NOMO-1 treated with DMSO at 0.1 percent for 48 hours (cell line): Measurements from ENCODE around the gene CHCHD1.
A peak's percentile ranks its signal among the peaks of the same experiment; 100 is the strongest.
"Not testable (repeated sequence)": the region's sequence is repeated elsewhere in the genome, so short reads cannot be mapped to it uniquely, and the experiment has no call there.

Experiments used
- DNase-seq: peaks from one replicate; lab custom pipeline; 2025; ENCODE audit not compliant: unreplicated experiment; lab: John Stamatoyannopoulos, UW

The CHCHD1 gene

GRCh38 chr10:73810358-73810734 lies 28.5 kb downstream of the CHCHD1 start:
- DNase-seq, result peak; percentile 39

- DNase-seq, result peak; percentile 39
Observed at GRCh38 chr10:73810735-73811465, 29.1 kb downstream of the CHCHD1 start.

DNA sequence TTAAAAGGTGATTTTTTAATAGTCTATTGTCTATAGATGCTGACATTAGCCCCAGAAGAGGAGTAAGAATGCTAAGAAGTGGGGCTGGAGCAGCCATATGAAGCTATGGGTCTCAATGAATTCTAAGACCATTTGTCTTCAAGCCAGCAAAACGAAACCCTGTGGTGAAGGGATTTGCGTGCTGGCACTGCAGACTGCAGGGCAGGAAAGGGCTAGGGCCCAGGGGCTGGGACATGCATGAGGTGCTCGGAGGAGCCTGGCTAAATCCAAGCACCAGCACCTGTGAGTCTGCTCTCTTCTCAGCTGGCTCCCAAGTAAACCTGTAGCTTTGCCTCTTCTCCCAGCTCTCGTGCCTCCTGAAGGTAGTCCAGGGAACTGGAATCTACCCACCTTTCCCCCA lies 30.8 kb downstream of the CHCHD1 start:
- DNase-seq, result no peak

GRCh38 chr10:73813333-73813732 lies 31.5 kb downstream of the CHCHD1 start:
- no peak for DNase-seq

- no peak for DNase-seq
Observed at GRCh38 chr10:73814276-73814895, 32.5 kb downstream of the CHCHD1 start.

DNA sequence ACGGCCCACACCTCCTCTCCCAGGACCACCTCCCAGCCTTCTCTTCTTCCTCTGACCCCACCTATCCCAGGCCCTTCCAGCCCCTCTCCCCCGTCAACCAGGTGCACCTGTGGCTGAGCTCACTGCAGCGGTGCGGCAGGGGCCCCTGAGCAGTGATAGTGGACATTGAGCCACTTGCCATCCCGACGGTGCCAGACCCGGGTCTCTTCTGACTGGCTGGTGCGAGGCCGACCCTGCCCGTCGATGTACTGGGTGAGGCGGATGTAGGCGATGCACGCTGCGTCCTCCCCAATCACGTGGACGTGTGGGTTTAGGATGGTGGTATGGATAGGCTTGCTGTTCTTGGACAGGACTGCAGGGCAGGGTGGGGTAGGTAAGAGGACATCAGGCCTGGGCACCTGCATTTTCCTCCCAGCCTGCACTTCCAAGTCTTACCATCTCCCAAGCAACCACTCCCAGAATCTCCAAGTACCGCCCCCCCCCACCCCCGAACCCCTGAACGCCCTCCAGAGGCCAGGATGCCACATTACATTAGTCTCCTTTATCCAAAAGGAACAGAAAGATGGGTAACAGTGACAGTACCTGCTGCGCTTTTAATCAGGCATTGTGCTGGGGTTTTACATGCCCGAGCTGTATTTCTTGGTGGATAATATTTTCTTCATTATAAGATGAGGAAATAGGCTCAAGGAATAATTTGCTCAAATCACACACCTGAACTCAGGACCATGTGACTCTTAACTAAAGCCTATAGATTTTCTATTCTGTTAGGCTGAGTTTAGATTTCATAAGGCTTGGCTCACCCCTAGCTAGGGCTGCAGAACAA lies 33.3 kb downstream of the CHCHD1 start:
- no peak for DNase-seq

DNA sequence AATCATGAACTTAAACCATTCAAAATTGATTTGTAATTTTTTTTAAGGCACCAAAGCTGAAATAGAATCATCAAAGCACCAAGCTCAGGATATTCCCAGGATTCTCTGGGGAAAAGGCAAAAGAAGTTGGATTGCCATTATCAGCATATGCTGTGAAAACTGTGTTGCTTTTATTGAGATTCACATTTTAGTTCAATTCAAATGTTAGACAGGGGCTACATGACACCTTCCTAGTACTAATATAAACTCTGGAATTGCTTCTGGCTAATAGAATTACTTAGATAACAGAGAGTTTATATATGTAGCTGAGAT lies 33.8 kb downstream of the CHCHD1 start:
- no peak for DNase-seq

DNA sequence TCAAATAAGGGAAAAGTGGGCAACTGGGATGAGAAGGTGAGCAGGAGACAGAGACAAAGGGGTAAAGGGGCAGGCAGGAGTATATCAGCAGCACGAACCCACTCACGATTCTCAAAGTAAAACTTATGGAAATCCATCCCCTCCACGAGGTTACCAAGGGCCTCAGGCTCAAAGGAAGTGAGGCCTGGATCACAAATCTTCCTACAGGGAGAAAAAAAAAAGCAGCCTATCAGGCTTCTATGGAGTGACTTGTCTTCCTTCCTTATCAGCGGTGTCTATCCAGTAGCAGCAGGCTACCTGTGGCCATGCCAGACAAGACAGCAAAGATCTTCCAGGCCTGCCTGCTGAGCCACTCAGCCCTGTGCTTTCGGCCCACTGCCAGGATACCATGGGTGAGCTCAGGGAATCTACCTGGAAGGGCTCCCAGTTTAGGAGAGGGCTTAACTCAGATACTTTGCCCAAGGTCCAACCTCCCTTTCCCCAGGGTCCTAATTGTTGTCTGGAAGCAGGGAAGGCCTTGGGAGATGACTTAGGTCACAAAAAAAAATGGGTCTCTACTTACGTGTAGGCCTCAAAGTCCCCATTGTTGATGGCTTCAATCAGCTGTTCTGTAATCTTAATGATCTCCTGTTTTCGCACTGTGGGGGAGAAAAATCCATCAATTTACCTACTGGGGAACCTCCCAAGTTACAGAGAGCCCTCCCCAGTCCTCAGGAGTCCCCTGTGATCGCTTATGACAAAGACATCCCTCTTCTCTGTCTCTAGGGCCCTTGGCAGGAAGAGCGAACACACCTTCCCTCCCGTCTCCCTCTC lies 35.3 kb downstream of the CHCHD1 start:
- DNase-seq, result no peak

GRCh38 chr10:73817826-73818225 lies 36.0 kb downstream of the CHCHD1 start:
- no peak for DNase-seq

DNA sequence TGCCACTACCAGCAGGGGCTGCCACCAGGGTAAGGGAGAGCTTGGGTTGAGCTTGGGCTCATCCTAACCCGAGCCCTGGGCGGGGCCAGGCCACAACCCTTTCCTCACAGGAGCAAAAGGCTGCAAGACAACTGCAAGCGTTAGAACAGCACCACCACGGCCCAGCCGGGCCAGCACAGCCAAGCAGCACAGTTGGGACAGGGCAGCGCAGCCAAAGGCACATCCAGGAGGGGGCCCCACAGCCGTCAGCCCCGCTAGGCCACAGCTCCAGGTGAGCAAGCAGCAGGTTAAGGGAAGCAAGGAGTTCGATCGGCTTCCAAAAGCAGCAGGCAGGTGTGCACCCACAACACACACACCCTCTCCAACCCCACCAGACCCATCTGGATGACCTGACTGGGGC lies 36.6 kb downstream of the CHCHD1 start:
- no peak for DNase-seq

DNA sequence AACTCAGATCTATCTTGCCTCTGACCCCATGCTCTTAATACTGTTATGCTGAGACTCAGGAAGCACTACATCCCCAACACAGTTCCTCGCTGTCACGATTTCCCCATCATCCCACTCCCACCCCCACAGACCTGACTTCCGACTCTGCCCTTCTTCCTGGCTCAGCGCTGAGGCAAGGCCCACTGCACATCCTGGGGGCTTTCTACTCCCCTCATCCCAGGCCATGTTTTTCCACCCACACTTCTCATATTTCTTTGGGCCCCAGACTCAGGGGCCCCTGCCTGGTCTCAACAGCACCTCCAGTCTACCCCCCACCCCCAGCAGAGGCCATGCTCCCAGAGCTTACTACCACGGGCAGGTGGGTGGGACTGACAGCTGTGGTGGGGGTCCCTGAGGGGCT lies 37.2 kb downstream of the CHCHD1 start:
- no peak for DNase-seq

DNA sequence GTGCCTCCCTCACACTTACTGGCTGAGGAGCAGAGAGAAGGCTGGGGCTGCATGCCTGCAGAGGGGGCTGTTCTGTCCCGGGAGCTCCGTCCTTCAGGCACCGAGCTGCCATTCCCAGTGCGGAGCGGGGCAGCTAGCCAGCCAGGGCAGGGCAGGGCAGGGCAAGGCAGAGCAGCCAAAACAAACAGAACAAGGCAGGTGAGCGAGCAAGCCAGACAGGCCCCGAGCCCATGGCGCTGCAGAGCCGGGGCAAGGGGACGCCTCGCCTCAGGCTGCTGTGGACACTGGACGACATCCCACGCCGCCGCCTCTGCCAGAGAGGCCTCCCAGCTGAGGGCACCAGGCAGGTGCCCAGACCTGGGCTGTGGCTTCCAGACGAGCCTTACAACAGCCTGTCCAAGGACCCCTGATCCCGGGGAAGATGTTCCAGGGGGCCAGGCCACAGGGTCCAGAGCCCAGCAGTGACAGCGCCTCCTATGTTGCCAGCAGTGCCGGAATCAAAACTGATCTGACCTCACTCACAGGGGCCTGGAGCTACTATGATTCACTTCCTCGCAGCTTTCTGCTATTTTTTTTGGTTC lies 37.8 kb downstream of the CHCHD1 start:
- no peak for DNase-seq

DNA sequence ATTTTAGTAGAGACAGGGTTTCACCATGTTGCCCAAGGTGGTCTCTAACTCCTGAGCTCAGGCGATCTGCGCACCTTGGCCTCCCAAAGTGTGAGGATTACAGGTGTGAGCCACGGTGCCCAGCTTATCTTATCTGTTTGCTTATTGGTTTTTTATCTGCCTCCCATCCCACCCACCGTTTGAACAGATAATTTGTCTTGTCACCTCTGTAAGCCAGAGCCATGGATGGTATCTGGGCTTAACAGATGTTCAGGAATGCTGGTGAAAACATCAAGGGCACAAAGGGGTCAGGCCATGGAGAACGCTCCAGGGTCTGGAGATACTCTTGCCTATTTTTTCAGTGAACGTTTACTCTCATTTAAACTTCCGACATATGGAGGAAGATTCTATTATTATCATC lies 41.5 kb downstream of the CHCHD1 start:
- no peak for DNase-seq

GRCh38 chr10:73824146-73824725 lies 42.4 kb downstream of the CHCHD1 start:
- DNase-seq, result no peak

- no peak for DNase-seq
Observed at GRCh38 chr10:73827346-73828089, 45.7 kb downstream of the CHCHD1 start.

- DNase-seq, result no peak
Observed at GRCh38 chr10:73828161-73828560, 46.3 kb downstream of the CHCHD1 start.

- DNase-seq, result not testable (repeated sequence)
Observed at GRCh38 chr10:73829090-73829489, 47.2 kb downstream of the CHCHD1 start.
